MCF 10A (cell line): ENCODE results near the gene STAT4. TPM values are rescaled to one million over a fixed set of nuclear protein-coding genes. Genes with fewer than 3 reads are reported as not detected.

Experiments used
- BruUV-seq: library from RNA; stranded (reverse); fragments of 400-500 nt; replicated peaks from 2 replicates; lab custom pipeline; 2021; lab: Mats Ljungman, UMichigan
- CTCF ChIA-PET: fragments of 300-600 bp; sonication (Branson Sonifier 250); formaldehyde crosslinking; extraction: SDS; loops from one replicate; lab custom pipeline; 2021; ENCODE audit warnings: antibody characterized with exemption, inconsistent platforms; lab: Yijun Ruan, JAX
- POLR2A ChIA-PET: fragments of 300-600, 350-650 bp; sonication (Branson Sonifier 250); formaldehyde crosslinking; extraction: SDS; loops from one replicate; lab custom pipeline; 2020; ENCODE audit warnings: antibody characterized with exemption, inconsistent platforms; lab: Yijun Ruan, JAX
- DNase-seq: peaks from one replicate; pipeline ENCODE4 v3.0.0-alpha.2; 2018; ENCODE audit not compliant: unreplicated experiment
- H3K27ac Mint-ChIP-seq: one replicate; pipeline ENCODE4 v1.8.0; 2022; ENCODE audit warnings: mild to moderate bottlenecking, low read depth, mixed read lengths; ENCODE audit not compliant: unreplicated experiment
- H3K27me3 Mint-ChIP-seq: one replicate; pipeline ENCODE4 v1.8.0; 2022; ENCODE audit warnings: mixed read lengths; ENCODE audit not compliant: insufficient read depth, unreplicated experiment
- H3K36me3 Mint-ChIP-seq: one replicate; pipeline ENCODE4 v1.8.0; 2022; ENCODE audit warnings: mild to moderate bottlenecking, moderate library complexity, mixed read lengths; ENCODE audit not compliant: insufficient read depth, unreplicated experiment
- H3K4me1 Mint-ChIP-seq: one replicate; pipeline ENCODE4 v1.8.0; 2022; ENCODE audit warnings: mixed read lengths; ENCODE audit not compliant: insufficient read depth, unreplicated experiment
- H3K4me3 Mint-ChIP-seq: one replicate; pipeline ENCODE4 v1.8.0; 2022; ENCODE audit warnings: mild to moderate bottlenecking, moderate library complexity, mixed read lengths; ENCODE audit not compliant: unreplicated experiment
- H3K9me3 Mint-ChIP-seq: one replicate; pipeline ENCODE4 v1.8.0; 2022; ENCODE audit warnings: mixed read lengths; ENCODE audit not compliant: unreplicated experiment
- intact Hi-C: fragments of 100-400 bp; cut with micrococcal nuclease; formaldehyde crosslinking; loops from 2 replicates; pipeline ENCODE4 v1.14.1; 2022
- total RNA-seq: library from RNA; stranded (reverse); gene quantifications from 2 replicates; pipeline ENCODE4 v1.2.3, GENCODE V29; 2022
- TF ChIP-seq, protein P1 (sequence below): fragments of 200-600 bp; IDR thresholded peaks from one replicate; pipeline ENCODE4 v1.8.0; 2022; ENCODE audit warnings: antibody characterized with exemption, mild to moderate bottlenecking; ENCODE audit not compliant: unreplicated experiment

The STAT4 gene
- total RNA-seq, 1 experiment from 2014 or later = 1.4 TPM

DNA sequence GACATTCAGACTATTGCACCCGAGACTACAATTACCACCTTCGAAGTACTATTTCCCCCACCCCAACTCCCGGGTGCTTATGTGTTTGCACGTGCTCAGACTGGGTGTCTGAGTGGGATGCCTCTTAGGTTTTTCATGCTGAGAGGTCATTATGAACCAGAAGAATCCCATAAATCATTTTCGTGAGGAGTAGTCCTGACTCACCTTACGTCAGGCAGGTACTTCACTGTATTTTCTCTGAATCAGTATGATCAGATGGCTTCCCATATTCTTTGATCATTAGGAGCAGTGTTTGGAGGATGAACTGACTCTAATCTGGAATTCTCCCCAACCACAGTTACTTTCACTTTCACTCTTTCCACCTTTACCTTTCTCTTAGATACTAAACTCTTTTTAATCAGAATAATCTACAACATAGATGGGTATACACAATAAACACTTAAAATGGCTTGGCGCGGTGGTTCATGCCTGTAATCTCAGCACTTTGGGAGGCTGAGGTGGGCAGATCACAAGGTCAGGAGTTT lies 38.4 kb upstream of the STAT4 start:
- POLR2A ChIA-PET = interaction anchor here (1.1 to 2.7 kb wide), 2 partner anchors 9 to 16 kb away, joined by 3 to 8 read pairs; no protein-coding TSS in a partner anchor
- intact Hi-C loops = no loop called here
- peaks cover 13% of the 10 kb centered on the region for H3K4me1 Mint-ChIP-seq
- CTCF ChIA-PET = interaction anchor here (0.6 to 0.8 kb wide), 3 partner anchors 8 to 22 kb away, joined by 3 to 4 read pairs (median 3); no protein-coding TSS in a partner anchor
- no peaks in the 10 kb centered on the region for H3K36me3 Mint-ChIP-seq
- no peak for DNase-seq
- H3K27me3 Mint-ChIP-seq = no peaks in the 10 kb centered on the region
- H3K27ac Mint-ChIP-seq = peak overlapping the region; percentile 29
- H3K9me3 Mint-ChIP-seq = no peaks in the 10 kb centered on the region
- BruUV-seq = no TSS peak
- no peak overlapping the region for H3K4me3 Mint-ChIP-seq
- TF ChIP-seq, protein P1, sequence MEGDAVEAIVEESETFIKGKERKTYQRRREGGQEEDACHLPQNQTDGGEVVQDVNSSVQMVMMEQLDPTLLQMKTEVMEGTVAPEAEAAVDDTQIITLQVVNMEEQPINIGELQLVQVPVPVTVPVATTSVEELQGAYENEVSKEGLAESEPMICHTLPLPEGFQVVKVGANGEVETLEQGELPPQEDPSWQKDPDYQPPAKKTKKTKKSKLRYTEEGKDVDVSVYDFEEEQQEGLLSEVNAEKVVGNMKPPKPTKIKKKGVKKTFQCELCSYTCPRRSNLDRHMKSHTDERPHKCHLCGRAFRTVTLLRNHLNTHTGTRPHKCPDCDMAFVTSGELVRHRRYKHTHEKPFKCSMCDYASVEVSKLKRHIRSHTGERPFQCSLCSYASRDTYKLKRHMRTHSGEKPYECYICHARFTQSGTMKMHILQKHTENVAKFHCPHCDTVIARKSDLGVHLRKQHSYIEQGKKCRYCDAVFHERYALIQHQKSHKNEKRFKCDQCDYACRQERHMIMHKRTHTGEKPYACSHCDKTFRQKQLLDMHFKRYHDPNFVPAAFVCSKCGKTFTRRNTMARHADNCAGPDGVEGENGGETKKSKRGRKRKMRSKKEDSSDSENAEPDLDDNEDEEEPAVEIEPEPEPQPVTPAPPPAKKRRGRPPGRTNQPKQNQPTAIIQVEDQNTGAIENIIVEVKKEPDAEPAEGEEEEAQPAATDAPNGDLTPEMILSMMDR = no peak

DNA sequence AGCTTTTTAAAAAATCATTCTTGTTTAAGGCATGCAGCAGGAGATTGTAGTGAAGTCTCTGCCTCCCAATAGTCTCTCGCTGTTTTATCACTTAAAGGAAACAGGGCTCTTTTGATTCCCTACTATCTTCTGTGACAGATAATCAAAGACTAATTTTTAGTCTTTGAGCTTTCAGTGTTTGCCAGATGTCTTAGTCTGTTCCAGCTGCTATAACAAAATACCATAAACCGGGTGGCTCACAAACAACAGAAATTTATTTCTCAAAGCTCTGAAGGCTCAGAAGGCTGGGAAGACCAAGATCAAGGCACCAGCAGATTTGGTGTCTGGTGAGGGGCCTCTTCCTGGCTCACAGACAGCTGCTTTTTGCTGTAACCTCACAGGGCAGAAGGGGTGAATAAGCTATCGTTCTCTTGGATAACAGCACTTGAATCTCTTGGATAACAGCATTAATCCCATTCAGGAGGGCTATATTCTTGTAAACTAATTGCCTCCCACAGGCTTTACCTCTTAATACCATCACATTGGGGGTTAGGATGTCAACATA lies 37.8 kb upstream of the STAT4 start:
- Mint-ChIP-seq H3K27ac (peak overlapping the region; percentile 29), H3K27me3 (no peaks in the 10 kb centered on the region), H3K4me1 (peaks cover 7% of the 10 kb centered on the region), H3K36me3 (no peaks in the 10 kb centered on the region), H3K9me3 (no peaks in the 10 kb centered on the region), H3K4me3 (no peak overlapping the region)
- intact Hi-C loops = no loop called here
- POLR2A ChIA-PET = interaction anchor here (1.1 to 2.7 kb wide), 2 partner anchors 8 to 16 kb away, joined by 3 to 8 read pairs; no protein-coding TSS in a partner anchor
- BruUV-seq = no TSS peak
- CTCF ChIA-PET = interaction anchor here (0.8 to 1.2 kb wide), 2 partner anchors 9 to 21 kb away, joined by 3 to 4 read pairs; no protein-coding TSS in a partner anchor
- TF ChIP-seq, protein P1 = no peak
- no peak for DNase-seq

DNA sequence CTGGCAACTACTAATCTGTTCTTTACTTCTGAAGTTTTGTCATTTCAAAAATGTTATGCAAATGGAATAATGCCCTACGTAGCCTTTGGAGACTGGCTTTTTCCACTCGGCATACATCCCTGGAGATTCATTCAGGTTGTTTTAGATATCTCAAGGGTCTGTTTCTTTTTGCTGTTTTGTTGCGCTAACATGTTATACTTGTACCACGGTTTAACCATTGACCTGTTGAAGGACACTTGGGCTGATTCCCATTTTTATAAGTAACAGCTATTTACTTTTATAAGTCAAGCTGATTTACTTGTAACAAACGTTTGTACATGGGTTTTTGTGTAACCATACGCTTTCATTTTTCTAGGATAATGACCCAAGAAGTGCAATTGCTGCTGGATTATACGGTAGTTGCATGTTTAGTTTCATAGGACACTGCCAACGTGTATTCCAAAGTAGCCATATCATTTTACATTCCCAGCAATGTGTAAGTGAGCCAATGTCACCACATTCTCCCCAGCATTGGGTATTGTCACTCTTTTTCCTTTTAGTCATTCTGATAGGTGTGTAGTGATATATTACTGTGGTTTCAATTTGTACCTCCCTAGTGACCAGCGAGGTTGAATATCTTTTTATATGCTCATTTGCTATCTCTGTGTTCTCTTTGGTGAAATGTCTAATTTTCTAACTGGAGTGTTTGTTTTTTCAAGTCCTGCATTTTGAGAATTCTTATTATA lies 36.5 kb upstream of the STAT4 start:
- no peaks in the 10 kb centered on the region for H3K27me3 Mint-ChIP-seq
- no peak overlapping the region for H3K27ac Mint-ChIP-seq
- intact Hi-C loops = no loop called here
- H3K9me3 Mint-ChIP-seq = no peaks in the 10 kb centered on the region
- ChIA-PET POLR2A (interaction anchor here (0.9 kb wide), 1 partner anchor 59 kb away, joined by 4 read pairs; no protein-coding TSS in a partner anchor), CTCF (interaction anchor here (1.2 kb wide), 1 partner anchor 10 kb away, joined by 3 read pairs; no protein-coding TSS in a partner anchor)
- BruUV-seq = no TSS peak
- DNase-seq = no peak
- H3K4me1 Mint-ChIP-seq = peaks cover 6% of the 10 kb centered on the region
- no peaks in the 10 kb centered on the region for H3K36me3 Mint-ChIP-seq
- H3K4me3 Mint-ChIP-seq = no peak overlapping the region
- TF ChIP-seq, protein P1 = no peak

DNA sequence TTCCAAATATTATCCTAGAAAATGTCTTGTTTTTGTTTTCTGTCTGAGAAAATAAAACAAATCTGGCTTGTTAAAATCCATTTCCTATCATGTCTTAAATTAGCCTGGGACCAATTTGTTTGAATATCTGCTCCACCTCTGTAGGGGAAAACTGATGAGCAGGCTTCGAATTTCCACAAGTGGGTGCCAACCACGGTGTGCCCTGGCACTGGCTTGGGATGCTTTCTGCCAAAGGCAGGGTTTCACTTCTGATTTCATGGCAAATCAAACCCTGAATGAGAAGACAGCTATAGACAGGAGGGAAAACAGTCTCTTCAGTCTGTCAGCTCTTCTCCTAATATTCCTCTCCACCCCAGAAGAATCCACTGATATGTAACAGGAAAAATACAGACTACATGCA lies 33.7 kb upstream of the STAT4 start:
- no peaks in the 10 kb centered on the region for H3K9me3 Mint-ChIP-seq
- no peaks in the 10 kb centered on the region for H3K27me3 Mint-ChIP-seq
- no peaks in the 10 kb centered on the region for H3K36me3 Mint-ChIP-seq
- H3K4me1 Mint-ChIP-seq = peaks cover 15% of the 10 kb centered on the region
- no peak overlapping the region for H3K27ac Mint-ChIP-seq
- TF ChIP-seq, protein P1 = no peak
- DNase-seq = no peak
- POLR2A ChIA-PET = no interaction called here
- CTCF ChIA-PET = interaction anchor here (0.7 kb wide), 1 partner anchor 842 kb away, joined by 3 read pairs; no protein-coding TSS in a partner anchor
- intact Hi-C loops = no loop called here
- no TSS peak for BruUV-seq
- H3K4me3 Mint-ChIP-seq = no peak overlapping the region
